Uterus (tissue), 2 donors: ENCODE results near the gene DNAI7.

ENCODE experiments used
- CTCF ChIP-seq, 4 experiments: fragments of 200-600 bp in 2 of 4; fragments of 450-650 bp in 2 of 4; sonication (generic) in 2 of 4; IDR thresholded peaks; one replicate each; pipeline ENCODE4 v1.5.1; 2016 to 2019; ENCODE audit warnings: antibody characterized with exemption in 4 of 4, mild to moderate bottlenecking in 2 of 4, moderate library complexity in 1 of 4
- POLR2A ChIP-seq, 2 donors: fragments of 450-650 bp; IDR thresholded peaks; one replicate each; pipeline ENCODE4 v1.6.1; 2016; ENCODE audit warnings: antibody characterized with exemption in 2 of 2, mild to moderate bottlenecking in 1 of 2, moderate library complexity in 1 of 2

- TF ChIP-seq CTCF (IDR thresholded peaks at IDR 0.05) (no peak), POLR2A (IDR thresholded peaks at IDR 0.05) (no peak)
Observed at GRCh38 chr12:25106818-25107217, 88.1 kb downstream of the DNAI7 start.
